Testis (tissue), 3 donors: ENCODE data around the gene KANK2. TPM values are rescaled to one million over a fixed set of nuclear protein-coding genes. Genes with fewer than 3 reads are reported as not detected.

Experiments used
- DNase-seq: peaks from one replicate; pipeline ENCODE4 v3.0.0-alpha.2; 2019
- H3K27ac ChIP-seq, 2 donors: fragments of 200-600 bp; sonication (generic); one replicate each; pipeline ENCODE4 v1.5.1; 2019
- H3K27me3 ChIP-seq: fragments of 200-600 bp; sonication (generic); one replicate; pipeline ENCODE4 v1.5.1; 2019
- H3K36me3 ChIP-seq: fragments of 200-600 bp; sonication (generic); one replicate; pipeline ENCODE4 v1.5.1; 2017; ENCODE audit warnings: low read depth; ENCODE audit errors: missing control alignments
- H3K4me1 ChIP-seq: fragments of 200-600 bp; sonication (generic); one replicate; pipeline ENCODE4 v1.5.1; 2019
- H3K4me3 ChIP-seq, 2 donors: fragments of 200-600 bp; sonication (generic); one replicate each; pipeline ENCODE4 v1.5.1; 2017 to 2019
- H3K9me3 ChIP-seq: fragments of 200-600 bp; sonication (generic); one replicate; pipeline ENCODE4 v1.5.1; 2017
- CTCF ChIP-seq, 3 experiments: fragments of 450-650 bp in 2 of 3; fragments of 200-600 bp in 1 of 3; sonication (generic) in 1 of 3; IDR thresholded peaks; one replicate each; pipeline ENCODE4 v1.5.1; 2016 to 2019; ENCODE audit warnings: antibody characterized with exemption in 3 of 3, mild to moderate bottlenecking in 2 of 3, moderate library complexity in 1 of 3
- POLR2A ChIP-seq: fragments of 450-650 bp; IDR thresholded peaks from one replicate; pipeline ENCODE4 v1.6.1; 2017; ENCODE audit warnings: antibody characterized with exemption, mild to moderate bottlenecking, moderate library complexity
- WGBS, 2 donors: methylation state at CpG; one replicate each; pipeline ENCODE4 v1.1.5; 2018; 5-methylcytosine and 5-hydroxymethylcytosine counted together
- intact Hi-C: fragments of 100-400 bp; cut with DNase I; formaldehyde crosslinking; loops from one replicate; pipeline ENCODE4 v1.15.1; 2023; ENCODE audit warnings: low total_unique reads
- polyA plus RNA-seq: library from polyadenylated mRNA; stranded (reverse); fragments of 350-450 nt; fragmentation: Illumina TruSeq; extraction: RNeasy Lipid Tissue Mini Kit (QIAGEN cat#74804); gene quantifications from one replicate; pipeline ENCODE4 v1.2.3, GENCODE V29; 2014; ENCODE audit warnings: low read depth, low replicate concordance; ENCODE audit not compliant: insufficient read depth
- total RNA-seq, 2 donors: library from RNA; depleted of rRNA; stranded (reverse); fragments of >200 nt; gene quantifications; one replicate each; pipeline ENCODE4 v1.2.3, GENCODE V29; 2016

The KANK2 gene
- total and polyA plus RNA-seq, 3 donors from 2014 or later, result 77.7 to 161 (median 98.9) TPM

- TF ChIP-seq CTCF (IDR thresholded peaks at IDR 0.05) (no peak), POLR2A (no peak)
Observed at GRCh38 chr19:11223200-11223599, 25.9 kb upstream of the KANK2 start.

GRCh38 chr19:11221082-11221598 lies 23.8 kb upstream of the KANK2 start:
- no peak for DNase-seq
- no peak for TF ChIP-seq CTCF (IDR thresholded peaks at IDR 0.05)
- TF ChIP-seq POLR2A, result no peak
- Histone ChIP-seq H3K4me3 (no peak overlapping the region), H3K27ac (no peak overlapping the region), H3K36me3 (no peaks in the 10 kb centered on the region), H3K9me3 (no peaks in the 10 kb centered on the region), H3K27me3 (no peaks in the 10 kb centered on the region), H3K4me1 (no peaks in the 10 kb centered on the region)
- intact Hi-C loops, result no loop called here
- WGBS, 2 donors, result 96 to 100% methylated on average over 3 of the region's 3 CpGs

More at GRCh38 chr19:11223200-11223599, 25.9 kb upstream of the KANK2 start:
- WGBS, 2 donors, result 93% methylated on average over 2 to 3 of the region's 3 CpGs
- intact Hi-C loops, result no loop called here
- Histone ChIP-seq H3K27me3 (no peaks in the 10 kb centered on the region), H3K4me1 (no peaks in the 10 kb centered on the region), H3K27ac (no peak overlapping the region), H3K4me3 (no peak overlapping the region), H3K36me3 (no peaks in the 10 kb centered on the region), H3K9me3 (no peaks in the 10 kb centered on the region)
- no peak for DNase-seq

- H3K27me3 ChIP-seq, result no peaks in the 10 kb centered on the region
- no peaks in the 10 kb centered on the region for H3K36me3 ChIP-seq
- TF ChIP-seq POLR2A (no peak), CTCF (IDR thresholded peaks at IDR 0.05) (no peak)
- intact Hi-C loops, result no loop called here
- no peak overlapping the region for H3K27ac ChIP-seq
- no peaks in the 10 kb centered on the region for H3K4me1 ChIP-seq
- no peak overlapping the region for H3K4me3 ChIP-seq
- H3K9me3 ChIP-seq, result no peaks in the 10 kb centered on the region
- no peak for DNase-seq
- 89 to 91% methylated on average over 6 of the region's 6 CpGs for WGBS, 2 donors
Observed at GRCh38 chr19:11214387-11214786, 17.0 kb upstream of the KANK2 start.

- Histone ChIP-seq H3K4me3 (no peak overlapping the region), H3K27me3 (no peaks in the 10 kb centered on the region), H3K36me3 (no peaks in the 10 kb centered on the region), H3K27ac (no peak overlapping the region), H3K9me3 (no peaks in the 10 kb centered on the region), H3K4me1 (no peaks in the 10 kb centered on the region)
- no peak for TF ChIP-seq POLR2A
- TF ChIP-seq CTCF (IDR thresholded peaks at IDR 0.05), result no peak
- DNase-seq, result no peak
- intact Hi-C loops, result no loop called here
- 87 to 96% methylated on average over 1 of the region's 1 CpG for WGBS, 2 donors
Observed at GRCh38 chr19:11210656-11210928, 13.2 kb upstream of the KANK2 start.

GRCh38 chr19:11209839-11210655 lies 12.7 kb upstream of the KANK2 start:
- Histone ChIP-seq H3K27me3 (no peaks in the 10 kb centered on the region), H3K4me3 (no peak overlapping the region), H3K36me3 (no peaks in the 10 kb centered on the region), H3K4me1 (no peaks in the 10 kb centered on the region), H3K27ac (no peak overlapping the region), H3K9me3 (no peaks in the 10 kb centered on the region)
- intact Hi-C loops, result no loop called here
- no peak for DNase-seq
- WGBS, 2 donors, result 86 to 92% methylated on average over 2 of the region's 2 CpGs
- TF ChIP-seq POLR2A, result no peak
- no peak for TF ChIP-seq CTCF (IDR thresholded peaks at IDR 0.05)
